Neural progenitor cell (in vitro differentiated cells): ENCODE measurements around the gene SGSM2. TPM values are rescaled to one million over a fixed set of nuclear protein-coding genes. Genes with fewer than 3 reads are reported as not detected.

Source experiments
- DNase-seq: peaks from one replicate; pipeline ENCODE4 v3.0.0-alpha.2; 2016; ENCODE audit warnings: low spot score
- H2AFZ ChIP-seq: fragments of 200-600 bp; sonication (generic); replicated peaks from 2 replicates; pipeline ENCODE4 v1.6.1; 2016; ENCODE audit warnings: antibody characterized with exemption
- H3F3A ChIP-seq: fragments of 200-600 bp; sonication (generic); 2 replicates; pipeline ENCODE4 v1.6.1; 2016; ENCODE audit warnings: antibody characterized with exemption, low read depth
- H3K27ac ChIP-seq: fragments of 200-600 bp; sonication (generic); 2 replicates; pipeline ENCODE4 v1.5.1; 2016; ENCODE audit warnings: mild to moderate bottlenecking
- H3K27me3 ChIP-seq: fragments of 200-600 bp; sonication (generic); 2 replicates; pipeline ENCODE4 v1.6.1; 2016; ENCODE audit warnings: mild to moderate bottlenecking, moderate library complexity
- H3K36me3 ChIP-seq: fragments of 200-600 bp; sonication (generic); 2 replicates; pipeline ENCODE4 v1.5.1; 2016
- H3K4me1 ChIP-seq: fragments of 200-600 bp; sonication (generic); 2 replicates; pipeline ENCODE4 v1.6.1; 2016; ENCODE audit warnings: mixed run types
- H3K4me2 ChIP-seq: fragments of 200-600 bp; sonication (generic); 2 replicates; pipeline ENCODE4 v1.6.1; 2016
- H3K4me3 ChIP-seq: fragments of 200-600 bp; sonication (generic); 2 replicates; pipeline ENCODE4 v1.5.1; 2016
- H3K79me2 ChIP-seq: fragments of 200-600 bp; sonication (generic); 2 replicates; pipeline ENCODE4 v1.6.1; 2016; ENCODE audit warnings: low read depth
- H3K9ac ChIP-seq: fragments of 200-600 bp; sonication (generic); 2 replicates; pipeline ENCODE4 v1.6.1; 2016
- H3K9me3 ChIP-seq: fragments of 200-600 bp; sonication (generic); 2 replicates; pipeline ENCODE4 v1.5.1; 2016; ENCODE audit warnings: low read depth
- H4K20me1 ChIP-seq: fragments of 200-600 bp; sonication (generic); 2 replicates; pipeline ENCODE4 v1.6.1; 2016; ENCODE audit warnings: low read depth
- H3K27ac Mint-ChIP-seq: 3 replicates; pipeline ENCODE4 v1.8.0; 2021; ENCODE audit warnings: mixed read lengths
- H3K27me3 Mint-ChIP-seq: 2 replicates; pipeline ENCODE4 v1.8.0; 2022; ENCODE audit warnings: low read depth, mild to moderate bottlenecking, inconsistent platforms, moderate library complexity, mixed read lengths; ENCODE audit not compliant: insufficient read depth
- H3K36me3 Mint-ChIP-seq: 3 replicates; pipeline ENCODE4 v1.8.0; 2021; ENCODE audit warnings: mixed read lengths
- H3K4me1 Mint-ChIP-seq: 3 replicates; pipeline ENCODE4 v1.8.0; 2021; ENCODE audit warnings: mixed read lengths
- H3K4me3 Mint-ChIP-seq: 3 replicates; pipeline ENCODE4 v1.8.0; 2021; ENCODE audit warnings: mild to moderate bottlenecking, moderate library complexity, mixed read lengths
- H3K9me3 Mint-ChIP-seq: 3 replicates; pipeline ENCODE4 v1.8.0; 2020; ENCODE audit warnings: mixed read lengths
- CTCF ChIP-seq: fragments of 200-600 bp; sonication (generic); IDR thresholded peaks from 2 replicates; pipeline ENCODE4 v1.5.1; 2017; ENCODE audit warnings: antibody characterized with exemption, mild to moderate bottlenecking
- EZH2 ChIP-seq: fragments of 200-600 bp; sonication (generic); IDR thresholded peaks from 2 replicates; pipeline ENCODE4 v1.6.1; 2017; ENCODE audit warnings: antibody characterized with exemption, mild to moderate bottlenecking, moderate library complexity
- EZH2phosphoT487 ChIP-seq: fragments of 200-600 bp; sonication (generic); IDR thresholded peaks from 2 replicates; pipeline ENCODE4 v1.6.1; 2017; ENCODE audit warnings: antibody characterized with exemption
- total RNA-seq: library from RNA; depleted of rRNA; stranded (reverse); fragments of >200 nt; gene quantifications from 2 replicates; pipeline ENCODE4 v1.2.3, GENCODE V29; 2015; ENCODE audit warnings: low replicate concordance

The SGSM2 gene
- total RNA-seq, 1 donor from 2014 or later: 39.0 TPM

DNA sequence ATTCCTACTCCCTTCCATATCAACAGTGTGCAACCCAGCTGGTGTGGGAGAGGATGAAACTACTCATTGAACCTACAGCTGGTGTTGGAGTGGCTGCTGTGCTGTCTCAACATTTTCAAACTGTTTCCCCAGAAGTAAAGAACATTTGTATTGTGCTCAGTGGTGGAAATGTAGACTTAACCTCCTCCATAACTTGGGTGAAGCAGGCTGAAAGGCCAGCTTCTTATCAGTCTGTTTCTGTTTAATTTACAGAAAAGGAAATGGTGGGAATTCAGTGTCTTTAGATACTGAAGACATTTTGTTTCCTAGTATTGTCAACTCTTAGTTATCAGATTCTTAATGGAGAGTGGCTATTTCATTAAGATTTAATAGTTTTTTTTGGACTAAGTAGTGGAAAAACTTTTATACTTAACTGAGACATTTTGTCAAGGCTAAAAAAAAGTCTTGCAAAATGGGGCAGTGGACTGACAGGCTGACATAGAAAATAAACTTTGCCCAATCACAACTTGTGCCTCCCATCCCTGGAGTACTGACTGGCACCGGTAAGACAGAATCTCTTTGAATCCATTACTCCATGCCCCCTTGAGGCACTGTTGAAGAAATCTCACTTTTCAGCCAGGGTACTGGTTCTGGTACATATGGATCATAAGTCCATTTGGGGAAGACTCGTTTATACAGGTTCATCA, 13.5 kb upstream of the SGSM2 start:
- Mint-ChIP-seq H3K4me1 (no peaks in the 10 kb centered on the region), H3K36me3 (peaks cover 40% of the 10 kb centered on the region), H3K27me3 (no peaks in the 10 kb centered on the region), H3K27ac (no peak overlapping the region), H3K9me3 (no peaks in the 10 kb centered on the region), H3K4me3 (no peak overlapping the region)
- Histone ChIP-seq H3K4me3 (no peak overlapping the region), H3K27me3 (no peaks in the 10 kb centered on the region), H4K20me1 (no peaks in the 10 kb centered on the region), H3K9ac (no peak overlapping the region), H3K36me3 (peaks cover 7% of the 10 kb centered on the region), H2AFZ (no peak overlapping the region), H3K4me1 (no peaks in the 10 kb centered on the region), H3F3A (peaks cover 33% of the 10 kb centered on the region), H3K9me3 (no peaks in the 10 kb centered on the region), H3K4me2 (no peak overlapping the region), H3K79me2 (no peaks in the 10 kb centered on the region), H3K27ac (no peak overlapping the region)
- no peak for TF ChIP-seq CTCF
- no peak for TF ChIP-seq EZH2
- no peak for TF ChIP-seq EZH2phosphoT487
- DNase-seq: no peak

- Mint-ChIP-seq H3K4me3 (no peak overlapping the region), H3K27me3 (peaks cover 2% of the 10 kb centered on the region), H3K36me3 (peaks cover 26% of the 10 kb centered on the region), H3K4me1 (peaks cover 17% of the 10 kb centered on the region), H3K9me3 (no peaks in the 10 kb centered on the region), H3K27ac (no peak overlapping the region)
- Histone ChIP-seq H3K4me1 (peaks cover 11% of the 10 kb centered on the region), H2AFZ (no peak overlapping the region), H3K36me3 (peaks cover 41% of the 10 kb centered on the region), H3K4me2 (no peak overlapping the region), H3F3A (peaks cover 19% of the 10 kb centered on the region), H4K20me1 (peaks cover 4% of the 10 kb centered on the region), H3K79me2 (peaks cover 45% of the 10 kb centered on the region), H3K4me3 (no peak overlapping the region), H3K9ac (no peak overlapping the region), H3K27ac (no peak overlapping the region), H3K9me3 (no peaks in the 10 kb centered on the region), H3K27me3 (no peaks in the 10 kb centered on the region)
- no peak for DNase-seq
- TF ChIP-seq CTCF (no peak), EZH2 (no peak), EZH2phosphoT487 (no peak)
These were observed 6.0 kb upstream of the SGSM2 start for GRCh38 chr17:2331303-2331702.

- Mint-ChIP-seq H3K27me3 (peaks cover 7% of the 10 kb centered on the region), H3K4me1 (peaks cover 24% of the 10 kb centered on the region), H3K4me3 (peak overlapping the region; percentile 99), H3K9me3 (no peaks in the 10 kb centered on the region), H3K36me3 (peaks cover 17% of the 10 kb centered on the region), H3K27ac (peak overlapping the region; percentile 81)
- Histone ChIP-seq H3K9me3 (no peaks in the 10 kb centered on the region), H3K79me2 (peaks cover 44% of the 10 kb centered on the region), H3K27me3 (no peaks in the 10 kb centered on the region), H3K9ac (peak overlapping the region; percentile 91), H2AFZ (peak overlapping the region; percentile 68), H3F3A (peaks cover 29% of the 10 kb centered on the region), H3K4me2 (peak overlapping the region; percentile 97), H4K20me1 (peaks cover 4% of the 10 kb centered on the region), H3K4me1 (peaks cover 11% of the 10 kb centered on the region), H3K4me3 (peak overlapping the region; percentile 95), H3K27ac (no peak overlapping the region), H3K36me3 (peaks cover 38% of the 10 kb centered on the region)
- TF ChIP-seq EZH2phosphoT487 (no peak), EZH2 (no peak), CTCF (no peak)
- peak; percentile 36 for DNase-seq
These were observed 1.5 kb upstream of the SGSM2 start for GRCh38 chr17:2335726-2336214.
